Ovary (tissue), 9 donors: Measurements from ENCODE around the gene CRISPLD2. TPM values are rescaled to one million over a fixed set of nuclear protein-coding genes. Genes with fewer than 3 reads are reported as not detected.
"Not testable (repeated sequence)": the region's sequence is repeated elsewhere in the genome, so short reads cannot be mapped to it uniquely, and the experiment has no call there.

ENCODE experiments used
- DNase-seq, 5 donors: peaks; one replicate each; pipeline ENCODE4 v3.0.0-alpha.2; 2019 to 2020
- H3K27ac ChIP-seq, 2 donors: fragments of 200-600 bp; one replicate each; pipeline versions ENCODE4 v1.5.1 to v1.8.0; 2019 to 2022
- H3K27me3 ChIP-seq: fragments of 200-600 bp; one replicate; pipeline ENCODE4 v1.8.0; 2022
- H3K36me3 ChIP-seq: fragments of 200-600 bp; sonication (generic); one replicate; pipeline ENCODE4 v1.5.1; 2019
- H3K4me1 ChIP-seq: one replicate; pipeline ENCODE4 v1.8.1; 2013; ENCODE audit warnings: mild to moderate bottlenecking, moderate library complexity; ENCODE audit not compliant: insufficient read depth
- H3K4me3 ChIP-seq: fragments of 200-600 bp; sonication (generic); one replicate; pipeline ENCODE4 v1.5.1; 2017
- H3K9me3 ChIP-seq, 2 donors: fragments of 200-600 bp in 1 of 2; sonication (generic) in 1 of 2; one replicate each; pipeline versions ENCODE4 v1.5.1 to v1.8.1; 2013 to 2019; ENCODE audit warnings: mild to moderate bottlenecking in 1 of 2, moderate library complexity in 1 of 2
- CTCF ChIP-seq, 3 donors: fragments of 450-650 bp in 2 of 3; fragments of 200-600 bp in 1 of 3; IDR thresholded peaks; one replicate each; pipeline versions ENCODE4 v1.5.1 to v1.8.0; 2016 to 2022; ENCODE audit warnings: antibody characterized with exemption in 3 of 3, mild to moderate bottlenecking in 1 of 3
- EP300 ChIP-seq: sonication (generic); formaldehyde crosslinking; IDR thresholded peaks from one replicate; pipeline ENCODE4 v1.6.1; 2017; ENCODE audit warnings: antibody characterized with exemption
- POLR2A ChIP-seq: fragments of 450-650 bp; IDR thresholded peaks from one replicate; pipeline ENCODE4 v1.6.1; 2017; ENCODE audit warnings: antibody characterized with exemption, mild to moderate bottlenecking, moderate library complexity
- WGBS, 3 donors: extraction: QIAGEN DNeasy Blood & Tissue Kit in 1 of 3; methylation state at CpG; one replicate each; pipeline versions ENCODE4 v1.1.5 to v1.1.7; 2013 to 2017; 5-methylcytosine and 5-hydroxymethylcytosine counted together
- intact Hi-C, 4 donors: fragments of 100-400 bp; cut with DNase I; formaldehyde crosslinking; loops; one replicate each; pipeline versions ENCODE4 v1.11.0 to v1.15.1; 2022 to 2023
- polyA plus RNA-seq, 2 donors: library from polyadenylated mRNA; stranded (reverse); fragments of 200-250 nt in 1 of 2; fragments of 350-450 nt in 1 of 2; fragmentation: Illumina TruSeq in 1 of 2; extraction: RNeasy Lipid Tissue Mini Kit (QIAGEN cat#74804) in 1 of 2; gene quantifications; one replicate each; pipeline ENCODE4 v1.2.3, GENCODE V29; 2013 to 2014
- total RNA-seq, 7 donors: library from RNA; depleted of rRNA in 2 of 7; stranded (reverse); fragments of >200 nt in 2 of 7; fragmentation: NEBNext Ultra II Directional in 3 of 7; extraction: Animal tissue kit (Norgen Biotek cat#: 25700) in 3 of 7; gene quantifications; one replicate each; pipeline versions ENCODE4 v1.1.0 to v1.2.4, GENCODE V29; 2016 to 2023
- donor health status: DM: no; HTN: no; CAD: no; lungs with moderate emphysema.
- donor health status: DM: no; HTN: no; CAD: no.
- donor health status: Bipolar disorder and iron deficiency.
- donor health status: DM: yes; HTN: yes; CAD: no.
- donor health status: DM: no; HTN: no; CAD: no.
- donor health status: DM: yes; HTN: yes; CAD: no.

The CRISPLD2 gene
- total and polyA plus RNA-seq, 9 donors = 53.2 to 333 (median 111) TPM

GRCh38 chr16:84933774-84934631 lies 114.2 kb downstream of the CRISPLD2 start:
- intact Hi-C loops = no loop called here
- TF ChIP-seq CTCF (IDR thresholded peaks at IDR 0.05) (no peak), EP300 (peak; percentile 13)
- peak overlapping the region; percentile 64 to 67 for H3K27ac ChIP-seq
- no peaks in the 10 kb centered on the region for H3K27me3 ChIP-seq
- WGBS, 3 donors = 26 to 29% (median 26%) methylated on average over 28 to 29 of the region's 29 CpGs
- no peak overlapping the region for H3K4me3 ChIP-seq
- peaks cover 19% of the 10 kb centered on the region for H3K4me1 ChIP-seq
- no peaks in the 10 kb centered on the region for H3K36me3 ChIP-seq
- DNase-seq = peak; percentile 83 to 91 (median 86)
- H3K9me3 ChIP-seq = no peaks in the 10 kb centered on the region

- Histone ChIP-seq H3K4me3 (no peak overlapping the region), H3K27ac (no peak overlapping the region), H3K36me3 (no peaks in the 10 kb centered on the region), H3K4me1 (peaks cover 11% of the 10 kb centered on the region), H3K9me3 (no peaks in the 10 kb centered on the region), H3K27me3 (no peaks in the 10 kb centered on the region)
- TF ChIP-seq CTCF (IDR thresholded peaks at IDR 0.05) = no peak
- no peak for TF ChIP-seq POLR2A
- no peak for TF ChIP-seq EP300
- intact Hi-C loops = no loop called here
- DNase-seq = no peak
- 54 to 62% (median 59%) methylated on average over 9 of the region's 9 CpGs for WGBS, 3 donors
These were observed 117.6 kb downstream of the CRISPLD2 start for GRCh38 chr16:84937196-84938005.

- WGBS, 3 donors = 90 to 92% (median 90%) methylated on average over 6 of the region's 6 CpGs
- H3K36me3 ChIP-seq, H3K27ac ChIP-seq, intact Hi-C loops, H3K4me3 ChIP-seq, DNase-seq, H3K9me3 ChIP-seq, H3K4me1 ChIP-seq, H3K27me3 ChIP-seq: not testable (repeated sequence)
These were observed 118.8 kb downstream of the CRISPLD2 start for GRCh38 chr16:84938616-84939015.

- 64 to 73% (median 66%) methylated on average over 40 to 41 of the region's 41 CpGs for WGBS, 3 donors
- no peaks in the 10 kb centered on the region for H3K36me3 ChIP-seq
- no peaks in the 10 kb centered on the region for H3K4me1 ChIP-seq
- no peak for DNase-seq
- no peaks in the 10 kb centered on the region for H3K27me3 ChIP-seq
- intact Hi-C loops = no loop called here
- H3K9me3 ChIP-seq = no peaks in the 10 kb centered on the region
- TF ChIP-seq POLR2A = no peak
- no peak for TF ChIP-seq EP300
- TF ChIP-seq CTCF (IDR thresholded peaks at IDR 0.05) = no peak
- no peak overlapping the region for H3K4me3 ChIP-seq
- H3K27ac ChIP-seq = no peak overlapping the region
These were observed 121.1 kb downstream of the CRISPLD2 start for GRCh38 chr16:84940670-84941551.
